Thyroid gland (tissue), 4 donors: Measurements from ENCODE around the gene AIG1. TPM values are rescaled to one million over a fixed set of nuclear protein-coding genes. Genes with fewer than 3 reads are reported as not detected.

Experiments used
- DNase-seq, 2 donors: peaks; one replicate each; pipeline ENCODE4 v3.0.0-alpha.2; 2019
- H3K27ac ChIP-seq, 3 donors: fragments of 200-600 bp; sonication (generic); 1 replicate in 2 of 3; 2 replicates in 1 of 3; pipeline ENCODE4 v1.5.1; 2016 to 2019; ENCODE audit warnings: mild to moderate bottlenecking in 1 of 3, moderate library complexity in 1 of 3
- H3K27me3 ChIP-seq: fragments of 200-600 bp; sonication (generic); one replicate; pipeline ENCODE4 v1.5.1; 2019
- H3K36me3 ChIP-seq, 2 donors: fragments of 200-600 bp; sonication (generic); one replicate each; pipeline ENCODE4 v1.5.1; 2016 to 2019
- H3K4me1 ChIP-seq, 2 donors: fragments of 200-600 bp; sonication (generic); one replicate each; pipeline ENCODE4 v1.5.1; 2017 to 2019
- H3K4me3 ChIP-seq, 3 donors: fragments of 200-600 bp; sonication (generic); replicated peaks in 1 of 3; 1 replicate in 2 of 3; 2 replicates in 1 of 3; pipeline ENCODE4 v1.5.1; 2016; ENCODE audit warnings: mild to moderate bottlenecking in 1 of 3
- H3K9me3 ChIP-seq: fragments of 200-600 bp; sonication (generic); one replicate; pipeline ENCODE4 v1.5.1; 2017
- POLR2A ChIP-seq, 2 donors: fragments of 450-650 bp; IDR thresholded peaks; one replicate each; pipeline ENCODE4 v1.6.1; 2017; ENCODE audit warnings: antibody characterized with exemption in 2 of 2, mild to moderate bottlenecking in 2 of 2, moderate library complexity in 1 of 2
- WGBS, 2 donors: methylation state at CpG; one replicate each; pipeline ENCODE4 v1.1.5; 2017; 5-methylcytosine and 5-hydroxymethylcytosine counted together
- intact Hi-C: fragments of 100-400 bp; cut with DNase I; formaldehyde crosslinking; loops from one replicate; pipeline ENCODE4 v1.15.1; 2023
- total RNA-seq, 4 donors: library from RNA; depleted of rRNA; stranded (reverse); fragments of >200 nt; gene quantifications; one replicate each; pipeline ENCODE4 v1.2.3, GENCODE V29; 2016
- TF ChIP-seq, protein P1 (sequence below), 6 experiments: fragments of 200-600 bp in 3 of 6; fragments of 450-650 bp in 3 of 6; sonication (generic) in 3 of 6; IDR thresholded peaks; one replicate each; pipeline ENCODE4 v1.5.1; 2016 to 2019; ENCODE audit warnings: antibody characterized with exemption in 6 of 6, mild to moderate bottlenecking in 2 of 6, inconsistent platforms in 1 of 6, moderate library complexity in 1 of 6

Gene AIG1
- total RNA-seq, 4 donors from 2014 or later, result 57.8 to 101 (median 77.0) TPM

- H3K36me3 ChIP-seq, result no peaks in the 10 kb centered on the region
- TF ChIP-seq, protein P1, sequence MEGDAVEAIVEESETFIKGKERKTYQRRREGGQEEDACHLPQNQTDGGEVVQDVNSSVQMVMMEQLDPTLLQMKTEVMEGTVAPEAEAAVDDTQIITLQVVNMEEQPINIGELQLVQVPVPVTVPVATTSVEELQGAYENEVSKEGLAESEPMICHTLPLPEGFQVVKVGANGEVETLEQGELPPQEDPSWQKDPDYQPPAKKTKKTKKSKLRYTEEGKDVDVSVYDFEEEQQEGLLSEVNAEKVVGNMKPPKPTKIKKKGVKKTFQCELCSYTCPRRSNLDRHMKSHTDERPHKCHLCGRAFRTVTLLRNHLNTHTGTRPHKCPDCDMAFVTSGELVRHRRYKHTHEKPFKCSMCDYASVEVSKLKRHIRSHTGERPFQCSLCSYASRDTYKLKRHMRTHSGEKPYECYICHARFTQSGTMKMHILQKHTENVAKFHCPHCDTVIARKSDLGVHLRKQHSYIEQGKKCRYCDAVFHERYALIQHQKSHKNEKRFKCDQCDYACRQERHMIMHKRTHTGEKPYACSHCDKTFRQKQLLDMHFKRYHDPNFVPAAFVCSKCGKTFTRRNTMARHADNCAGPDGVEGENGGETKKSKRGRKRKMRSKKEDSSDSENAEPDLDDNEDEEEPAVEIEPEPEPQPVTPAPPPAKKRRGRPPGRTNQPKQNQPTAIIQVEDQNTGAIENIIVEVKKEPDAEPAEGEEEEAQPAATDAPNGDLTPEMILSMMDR (IDR thresholded peaks at IDR 0.05), result no peak
- no peak for TF ChIP-seq POLR2A (IDR thresholded peaks at IDR 0.05)
- no peak overlapping the region for H3K27ac ChIP-seq
- H3K4me1 ChIP-seq, result no peaks in the 10 kb centered on the region
- no peaks in the 10 kb centered on the region for H3K27me3 ChIP-seq
- intact Hi-C loops, result no loop called here
- WGBS, 2 donors, result 67 to 76% methylated on average over 4 of the region's 4 CpGs
- H3K9me3 ChIP-seq, result no peaks in the 10 kb centered on the region
- H3K4me3 ChIP-seq, result no peak overlapping the region
- no peak for DNase-seq
Measured at GRCh38 chr6:143251288-143251687, 190.6 kb downstream of the AIG1 start.

DNA sequence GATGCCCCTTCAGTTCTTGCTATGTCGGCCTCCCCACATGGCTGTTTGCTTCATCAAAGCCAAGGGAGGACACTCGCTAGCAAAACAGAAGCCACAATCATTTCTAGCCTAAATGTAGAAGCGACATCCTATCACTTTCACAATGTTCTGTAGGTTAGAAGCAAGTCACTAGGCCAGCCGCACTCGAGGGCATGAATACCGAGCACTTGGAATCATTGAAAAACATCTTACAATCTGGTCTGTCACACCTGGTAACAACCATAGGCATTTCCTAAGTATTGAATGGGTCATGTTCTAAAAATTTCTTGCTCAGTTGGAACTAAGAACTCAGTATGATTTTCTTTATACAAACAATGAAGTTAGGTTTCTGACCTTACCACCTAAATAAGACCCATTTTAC is 192.3 kb downstream of the AIG1 start:
- no peak overlapping the region for H3K4me3 ChIP-seq
- no peaks in the 10 kb centered on the region for H3K27me3 ChIP-seq
- H3K36me3 ChIP-seq, result no peaks in the 10 kb centered on the region
- DNase-seq, result no peak
- no peaks in the 10 kb centered on the region for H3K4me1 ChIP-seq
- no peaks in the 10 kb centered on the region for H3K9me3 ChIP-seq
- intact Hi-C loops, result no loop called here
- H3K27ac ChIP-seq, result no peak overlapping the region
- WGBS, 2 donors, result 85 to 86% methylated on average over 6 of the region's 6 CpGs
- TF ChIP-seq, protein P1 (IDR thresholded peaks at IDR 0.05), result no peak
- no peak for TF ChIP-seq POLR2A (IDR thresholded peaks at IDR 0.05)

- no peak overlapping the region for H3K4me3 ChIP-seq
- no peaks in the 10 kb centered on the region for H3K27me3 ChIP-seq
- WGBS, 2 donors, result 41% methylated on average over 4 of the region's 4 CpGs
- no peak overlapping the region for H3K27ac ChIP-seq
- intact Hi-C loops, result no loop called here
- DNase-seq, result no peak
- TF ChIP-seq, protein P1 (IDR thresholded peaks at IDR 0.05), result no peak
- no peak for TF ChIP-seq POLR2A (IDR thresholded peaks at IDR 0.05)
- H3K36me3 ChIP-seq, result no peaks in the 10 kb centered on the region
- no peaks in the 10 kb centered on the region for H3K4me1 ChIP-seq
- no peaks in the 10 kb centered on the region for H3K9me3 ChIP-seq
Measured at GRCh38 chr6:143253586-143253985, 192.9 kb downstream of the AIG1 start.

DNA sequence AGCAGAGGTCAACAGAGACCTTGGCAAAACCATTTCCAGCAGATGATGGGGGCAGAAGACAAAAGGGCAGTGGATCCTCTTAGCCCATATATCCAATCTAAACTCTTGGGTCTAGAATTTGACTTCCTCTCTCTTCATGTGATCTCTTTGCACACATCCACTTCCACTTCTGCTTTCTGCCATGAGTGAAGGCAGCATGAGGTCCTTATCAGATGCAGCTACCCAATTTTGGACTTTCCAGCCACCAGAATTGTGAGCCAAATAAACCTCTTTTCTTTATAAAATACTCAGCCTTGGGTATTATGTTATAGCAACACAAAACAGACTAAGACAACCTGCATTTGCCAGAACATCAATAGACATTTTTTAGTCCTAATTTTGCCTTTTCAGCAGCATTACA is 198.3 kb downstream of the AIG1 start:
- Histone ChIP-seq H3K27me3 (no peaks in the 10 kb centered on the region), H3K36me3 (no peaks in the 10 kb centered on the region), H3K4me1 (no peaks in the 10 kb centered on the region), H3K27ac (no peak overlapping the region), H3K9me3 (no peaks in the 10 kb centered on the region), H3K4me3 (no peak overlapping the region)
- intact Hi-C loops, result no loop called here
- TF ChIP-seq, protein P1 (IDR thresholded peaks at IDR 0.05), result no peak
- TF ChIP-seq POLR2A (IDR thresholded peaks at IDR 0.05), result no peak
- no peak for DNase-seq

DNA sequence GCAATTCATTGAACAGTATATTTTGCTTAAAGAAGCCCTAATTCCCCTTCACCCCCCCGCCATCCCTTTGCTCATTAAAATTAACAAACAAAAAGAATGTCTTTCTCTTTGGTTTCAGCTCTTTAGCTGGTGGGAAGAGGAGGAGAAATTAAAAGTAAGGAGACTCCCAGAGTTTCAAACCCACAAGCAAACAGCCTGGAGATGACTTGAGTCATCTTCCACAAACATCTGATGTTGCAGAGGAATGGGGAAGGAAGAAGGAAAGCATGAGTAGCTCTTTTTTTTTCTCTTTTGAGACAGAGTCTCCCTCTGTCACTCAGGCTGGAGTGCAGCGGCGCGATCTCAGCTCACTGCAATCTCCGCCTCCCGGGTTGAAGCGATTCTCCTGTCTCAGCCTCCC is 200.2 kb downstream of the AIG1 start:
- 97 to 98% methylated on average over 7 of the region's 7 CpGs for WGBS, 2 donors
- no peak for TF ChIP-seq POLR2A (IDR thresholded peaks at IDR 0.05)
- TF ChIP-seq, protein P1 (IDR thresholded peaks at IDR 0.05), result no peak
- Histone ChIP-seq H3K36me3 (no peaks in the 10 kb centered on the region), H3K27me3 (no peaks in the 10 kb centered on the region), H3K27ac (no peak overlapping the region), H3K4me3 (no peak overlapping the region), H3K9me3 (no peaks in the 10 kb centered on the region), H3K4me1 (no peaks in the 10 kb centered on the region)
- intact Hi-C loops, result no loop called here
- DNase-seq, result no peak
